Panc1 (cell line): ENCODE results near the gene INPP4A. TPM values are rescaled to one million over a fixed set of nuclear protein-coding genes. Genes with fewer than 3 reads are reported as not detected.
A peak's percentile ranks its signal among the peaks of the same experiment; 100 is the strongest.

Source experiments
- ATAC-seq: fragments of 200-7000 bp; cut with Tn5 transposase; 2 replicates; pipeline ENCODE4 v1.9.1; 2020; ENCODE audit warnings: mild to moderate bottlenecking, moderate library complexity
- BruUV-seq: library from RNA; stranded (reverse); fragments of 400-500 nt; replicated peaks from 2 replicates; lab custom pipeline; 2021; lab: Mats Ljungman, UMichigan
- CTCF ChIA-PET: fragments of 300-600 bp; sonication (Branson Sonifier 250); formaldehyde crosslinking; loops from one replicate; lab custom pipeline; 2022; ENCODE audit warnings: antibody characterized with exemption; lab: Charles Lee
- POLR2A ChIA-PET: fragments of 300-600 bp; sonication (Branson Sonifier 250); formaldehyde crosslinking; loops from one replicate; lab custom pipeline; 2022; ENCODE audit warnings: antibody characterized with exemption; lab: Charles Lee
- DNase-seq: peaks from one replicate; pipeline ENCODE4 v3.0.0-alpha.2; 2010; ENCODE audit warnings: low read depth, low spot score
- H3K27ac ChIP-seq: 2 replicates; pipeline ENCODE4 v1.5.1; 2011; ENCODE audit warnings: mild to moderate bottlenecking, low read length, inconsistent platforms
- H3K27me3 ChIP-seq: fragments of 200-500 bp; sonication (Bioruptor generic); 2 replicates; pipeline ENCODE4 v1.6.0; 2014; ENCODE audit warnings: low read length, inconsistent platforms; ENCODE audit not compliant: control insufficient read depth, insufficient read depth
- H3K36me3 ChIP-seq: fragments of 200-500 bp; sonication (Bioruptor generic); 2 replicates; pipeline ENCODE4 v1.5.1; 2014; ENCODE audit warnings: inconsistent platforms, mild to moderate bottlenecking, low read length, moderate library complexity; ENCODE audit not compliant: control insufficient read depth, insufficient read depth
- H3K4me1 ChIP-seq: 2 replicates; pipeline ENCODE4 v1.5.1; 2011; ENCODE audit warnings: inconsistent platforms, mild to moderate bottlenecking, low read length, moderate library complexity; ENCODE audit not compliant: control insufficient read depth, insufficient read depth
- H3K4me3 ChIP-seq, 2 experiments: 2 replicates each; pipeline ENCODE4 v1.5.1; 2011 to 2012; ENCODE audit warnings: low read depth in 2 of 2, low read length in 2 of 2, mild to moderate bottlenecking in 2 of 2, inconsistent platforms in 1 of 2, moderate library complexity in 1 of 2
- H3K9me3 ChIP-seq: fragments of 200-500 bp; sonication (Bioruptor generic); 2 replicates; pipeline ENCODE4 v1.5.1; 2014; ENCODE audit warnings: low read depth, mild to moderate bottlenecking, inconsistent platforms, low read length, moderate library complexity; ENCODE audit not compliant: control insufficient read depth, insufficient read depth
- POLR2AphosphoS5 ChIP-seq: IDR thresholded peaks from 2 replicates; pipeline ENCODE4 v1.6.1; 2012; ENCODE audit warnings: mild to moderate bottlenecking, low read depth, low read length, moderate library complexity
- SIN3A ChIP-seq: IDR thresholded peaks from 2 replicates; pipeline ENCODE4 v1.6.1; 2012; ENCODE audit warnings: low read depth, mild to moderate bottlenecking, low read length, moderate library complexity, borderline replicate concordance; ENCODE audit not compliant: insufficient read depth
- TCF7L2 ChIP-seq: IDR thresholded peaks from 2 replicates; pipeline ENCODE4 v1.6.1; 2011; ENCODE audit warnings: mild to moderate bottlenecking, low read depth, low read length, inconsistent platforms
- in situ Hi-C: cut with HindIII; loops from 2 replicates; pipeline ENCODE4 v1.10.0; 2016; ENCODE audit warnings: low sequenced_read_pairs, low pct_unique_long_range_greater_than_20kb
- intact Hi-C: fragments of 100-400 bp; cut with micrococcal nuclease; formaldehyde crosslinking; loops from one replicate; pipeline ENCODE4 v1.10.0; 2022; ENCODE audit not compliant: unreplicated experiment
- total RNA-seq: library from RNA; stranded (reverse); gene quantifications from one replicate; pipeline ENCODE4 v1.2.1, GENCODE V29; 2021; ENCODE audit not compliant: unreplicated experiment
- TF ChIP-seq, protein P1 (sequence below), 2 experiments: IDR thresholded peaks; 2 replicates each; pipeline ENCODE4 v1.6.1; 2011 to 2012; ENCODE audit warnings: low read depth in 2 of 2, control low read depth in 1 of 2, low read length in 1 of 2, mild to moderate bottlenecking in 1 of 2, moderate library complexity in 1 of 2; ENCODE audit not compliant: insufficient read depth in 1 of 2
- TF ChIP-seq, protein P2 (sequence below): fragments of 450-650 bp; IDR thresholded peaks from 2 replicates; pipeline ENCODE4 v1.5.1; 2017; ENCODE audit warnings: mild to moderate bottlenecking

Gene INPP4A
- total RNA-seq, 1 experiment from 2014 or later: 22.9 TPM

DNA sequence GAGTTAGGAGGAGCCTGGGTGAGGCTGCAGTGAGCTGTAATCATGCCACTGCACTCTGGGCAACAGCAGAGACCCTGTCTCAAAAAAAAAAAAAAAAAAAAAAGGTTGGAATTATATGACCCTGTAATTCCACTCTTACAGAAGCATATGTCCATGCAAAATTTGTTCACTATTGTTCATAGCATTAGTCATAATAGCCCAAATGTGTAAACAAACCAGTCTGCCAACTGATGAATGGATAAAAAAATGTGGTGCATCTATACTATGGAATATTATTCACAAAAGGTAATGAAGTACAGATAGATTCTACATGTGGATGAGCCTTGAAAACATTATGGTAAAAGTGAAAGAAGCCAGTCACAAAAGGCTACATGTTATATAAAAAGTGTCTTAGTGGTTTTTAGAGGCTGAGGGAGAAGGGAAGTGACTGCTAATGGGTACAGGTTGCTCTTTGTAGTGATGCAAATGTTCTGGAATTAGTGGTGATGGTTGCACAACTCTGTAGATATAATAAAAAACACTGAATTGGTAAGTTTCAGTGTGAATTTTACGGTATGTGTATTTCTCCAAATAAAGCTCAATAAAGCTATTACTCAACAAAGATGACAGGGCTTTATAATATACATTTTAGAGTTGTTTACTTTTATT, 154.2 kb downstream of the INPP4A start:
- intact Hi-C loops: no loop called here
- Histone ChIP-seq H3K27ac (no peak overlapping the region), H3K4me3 (no peak overlapping the region), H3K27me3 (no peaks in the 10 kb centered on the region), H3K4me1 (no peaks in the 10 kb centered on the region), H3K36me3 (peaks cover 11% of the 10 kb centered on the region), H3K9me3 (no peaks in the 10 kb centered on the region)
- no peak for ATAC-seq
- DNase-seq: no peak
- POLR2A ChIA-PET: interaction anchor here (0.6 to 0.7 kb wide), 2 partner anchors 21 to 158 kb away, joined by 4 to 5 read pairs; no protein-coding TSS in a partner anchor
- TF ChIP-seq TCF7L2: no peak
- no peak for TF ChIP-seq POLR2AphosphoS5
- TF ChIP-seq, protein P1, sequence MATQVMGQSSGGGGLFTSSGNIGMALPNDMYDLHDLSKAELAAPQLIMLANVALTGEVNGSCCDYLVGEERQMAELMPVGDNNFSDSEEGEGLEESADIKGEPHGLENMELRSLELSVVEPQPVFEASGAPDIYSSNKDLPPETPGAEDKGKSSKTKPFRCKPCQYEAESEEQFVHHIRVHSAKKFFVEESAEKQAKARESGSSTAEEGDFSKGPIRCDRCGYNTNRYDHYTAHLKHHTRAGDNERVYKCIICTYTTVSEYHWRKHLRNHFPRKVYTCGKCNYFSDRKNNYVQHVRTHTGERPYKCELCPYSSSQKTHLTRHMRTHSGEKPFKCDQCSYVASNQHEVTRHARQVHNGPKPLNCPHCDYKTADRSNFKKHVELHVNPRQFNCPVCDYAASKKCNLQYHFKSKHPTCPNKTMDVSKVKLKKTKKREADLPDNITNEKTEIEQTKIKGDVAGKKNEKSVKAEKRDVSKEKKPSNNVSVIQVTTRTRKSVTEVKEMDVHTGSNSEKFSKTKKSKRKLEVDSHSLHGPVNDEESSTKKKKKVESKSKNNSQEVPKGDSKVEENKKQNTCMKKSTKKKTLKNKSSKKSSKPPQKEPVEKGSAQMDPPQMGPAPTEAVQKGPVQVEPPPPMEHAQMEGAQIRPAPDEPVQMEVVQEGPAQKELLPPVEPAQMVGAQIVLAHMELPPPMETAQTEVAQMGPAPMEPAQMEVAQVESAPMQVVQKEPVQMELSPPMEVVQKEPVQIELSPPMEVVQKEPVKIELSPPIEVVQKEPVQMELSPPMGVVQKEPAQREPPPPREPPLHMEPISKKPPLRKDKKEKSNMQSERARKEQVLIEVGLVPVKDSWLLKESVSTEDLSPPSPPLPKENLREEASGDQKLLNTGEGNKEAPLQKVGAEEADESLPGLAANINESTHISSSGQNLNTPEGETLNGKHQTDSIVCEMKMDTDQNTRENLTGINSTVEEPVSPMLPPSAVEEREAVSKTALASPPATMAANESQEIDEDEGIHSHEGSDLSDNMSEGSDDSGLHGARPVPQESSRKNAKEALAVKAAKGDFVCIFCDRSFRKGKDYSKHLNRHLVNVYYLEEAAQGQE (IDR thresholded peaks at IDR 0.05; ENCODE audit: insufficient read depth in 1 of 2, low read depth in 2 of 2, low read length in 1 of 2): no peak
- no peak for TF ChIP-seq SIN3A
- TF ChIP-seq, protein P2, sequence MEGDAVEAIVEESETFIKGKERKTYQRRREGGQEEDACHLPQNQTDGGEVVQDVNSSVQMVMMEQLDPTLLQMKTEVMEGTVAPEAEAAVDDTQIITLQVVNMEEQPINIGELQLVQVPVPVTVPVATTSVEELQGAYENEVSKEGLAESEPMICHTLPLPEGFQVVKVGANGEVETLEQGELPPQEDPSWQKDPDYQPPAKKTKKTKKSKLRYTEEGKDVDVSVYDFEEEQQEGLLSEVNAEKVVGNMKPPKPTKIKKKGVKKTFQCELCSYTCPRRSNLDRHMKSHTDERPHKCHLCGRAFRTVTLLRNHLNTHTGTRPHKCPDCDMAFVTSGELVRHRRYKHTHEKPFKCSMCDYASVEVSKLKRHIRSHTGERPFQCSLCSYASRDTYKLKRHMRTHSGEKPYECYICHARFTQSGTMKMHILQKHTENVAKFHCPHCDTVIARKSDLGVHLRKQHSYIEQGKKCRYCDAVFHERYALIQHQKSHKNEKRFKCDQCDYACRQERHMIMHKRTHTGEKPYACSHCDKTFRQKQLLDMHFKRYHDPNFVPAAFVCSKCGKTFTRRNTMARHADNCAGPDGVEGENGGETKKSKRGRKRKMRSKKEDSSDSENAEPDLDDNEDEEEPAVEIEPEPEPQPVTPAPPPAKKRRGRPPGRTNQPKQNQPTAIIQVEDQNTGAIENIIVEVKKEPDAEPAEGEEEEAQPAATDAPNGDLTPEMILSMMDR: no peak
- in situ Hi-C loops: no loop called here
- CTCF ChIA-PET: interaction anchor here (0.6 to 0.7 kb wide), 2 partner anchors 16 to 30 kb away, joined by 4 read pairs; no protein-coding TSS in a partner anchor
- no TSS peak for BruUV-seq

DNA sequence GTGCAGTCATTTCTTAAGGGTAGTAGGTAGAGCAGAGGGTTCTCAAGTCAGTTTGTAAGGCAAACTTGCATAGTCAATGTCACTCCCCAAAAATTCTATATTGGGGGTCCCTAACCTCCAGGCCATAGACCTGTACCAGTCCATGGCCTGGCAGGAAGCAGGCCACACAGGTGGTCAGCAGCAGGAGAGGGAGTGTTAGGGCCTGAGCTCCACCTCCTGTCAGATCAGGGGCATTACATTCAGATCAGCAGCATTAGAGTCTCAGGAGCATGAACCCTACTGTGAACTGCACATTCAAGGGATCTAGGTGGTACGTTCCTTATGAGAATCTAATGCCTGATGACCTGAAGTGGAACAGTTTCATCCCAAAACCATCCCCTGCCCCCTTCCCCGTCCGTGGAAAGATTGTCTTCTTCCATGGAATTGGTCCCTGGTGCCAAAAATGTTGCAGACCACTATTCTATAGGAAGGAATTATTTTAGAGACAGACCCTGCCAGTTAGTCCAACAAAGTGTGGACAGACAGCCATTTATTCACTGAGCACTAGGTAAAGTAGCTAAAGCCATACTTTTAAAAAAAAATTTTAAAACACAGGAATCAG, 157.0 kb downstream of the INPP4A start:
- intact Hi-C loops: loop anchor here (2.0 kb wide), 1 partner anchor 189 kb away; no protein-coding TSS in a partner anchor
- H3K9me3 ChIP-seq: no peaks in the 10 kb centered on the region
- ChIA-PET POLR2A (no interaction called here), CTCF (no interaction called here)
- peaks cover 14% of the 10 kb centered on the region for H3K36me3 ChIP-seq
- no peaks in the 10 kb centered on the region for H3K4me1 ChIP-seq
- ATAC-seq (peak; percentile 97), DNase-seq (no peak)
- in situ Hi-C loops: no loop called here
- H3K27me3 ChIP-seq: no peaks in the 10 kb centered on the region
- no TSS peak for BruUV-seq
- H3K27ac ChIP-seq: no peak overlapping the region
- no peak for TF ChIP-seq TCF7L2
- TF ChIP-seq, protein P2: peak; percentile 81
- H3K4me3 ChIP-seq: no peak overlapping the region
